B cell (primary cell): Measurements from ENCODE around the gene CCDC9B. TPM values are rescaled to one million over a fixed set of nuclear protein-coding genes. Genes with fewer than 3 reads are reported as not detected.

Experiments used
- ATAC-seq: fragments of 200-7000 bp; cut with Tn5 transposase; one replicate; pipeline ENCODE4 v1.10.0; 2021; ENCODE audit warnings: low read depth, mild to moderate bottlenecking, moderate number of reproducible peaks, moderate library complexity
- CTCF ChIA-PET: fragments of 350-600 bp; sonication (Branson Sonifier 250); formaldehyde crosslinking; loops from one replicate; lab custom pipeline; 2021; ENCODE audit warnings: antibody characterized with exemption, inconsistent platforms; lab: Charles Lee
- POLR2A ChIA-PET: fragments of 350-600 bp; sonication (Branson Sonifier 250); formaldehyde crosslinking; loops from one replicate; lab custom pipeline; 2021; ENCODE audit warnings: antibody characterized with exemption; lab: Charles Lee
- DNase-seq: peaks from one replicate; pipeline ENCODE4 v3.0.0; 2013
- H2AFZ ChIP-seq: 2 replicates; pipeline ENCODE4 v1.6.1; 2012; ENCODE audit warnings: mild to moderate bottlenecking, low read depth, low read length; ENCODE audit not compliant: insufficient read depth, poor library complexity, severe bottlenecking
- H3K27ac ChIP-seq, 2 donors: 1 replicate in 1 of 2; 2 replicates in 1 of 2; pipeline ENCODE4 v1.5.1; 2012 to 2013; ENCODE audit warnings: low read length in 2 of 2, mild to moderate bottlenecking in 2 of 2, moderate library complexity in 1 of 2
- H3K27me3 ChIP-seq, 4 experiments: fragments of 200-600 bp in 1 of 4; sonication (generic) in 1 of 4; replicated peaks in 1 of 4; 1 replicate in 2 of 4; 2 replicates in 2 of 4; pipeline versions ENCODE4 v1.6.1 to v1.7.0; 2013 to 2016; ENCODE audit warnings: low read length in 3 of 4, mild to moderate bottlenecking in 2 of 4, mixed read lengths in 1 of 4, moderate library complexity in 1 of 4; ENCODE audit not compliant: insufficient read depth in 4 of 4, control insufficient read depth in 3 of 4; ENCODE audit errors: control extremely low read depth in 1 of 4
- H3K36me3 ChIP-seq, 2 experiments: replicated peaks in 1 of 2; 1 replicate in 1 of 2; 2 replicates in 1 of 2; pipeline versions ENCODE4 v1.6.1 to v1.7.1; 2013; ENCODE audit warnings: low read length in 1 of 2; ENCODE audit not compliant: insufficient read depth in 2 of 2, control insufficient read depth in 1 of 2; ENCODE audit errors: control extremely low read depth in 1 of 2, extremely low read depth in 1 of 2
- H3K4me1 ChIP-seq, 2 donors: fragments of 200-600 bp in 1 of 2; sonication (generic) in 1 of 2; 1 replicate in 1 of 2; 2 replicates in 1 of 2; pipeline versions ENCODE4 v1.5.1 to v1.6.1; 2013 to 2017; ENCODE audit warnings: low read length in 2 of 2; ENCODE audit not compliant: control insufficient read depth in 2 of 2, insufficient read depth in 2 of 2
- H3K4me2 ChIP-seq: replicated peaks from 2 replicates; pipeline ENCODE3; 2012; ENCODE audit warnings: mild to moderate bottlenecking, low read depth, low read length; ENCODE audit not compliant: poor library complexity, severe bottlenecking
- H3K4me3 ChIP-seq, 5 experiments: fragments of 200-600 bp in 1 of 5; sonication (generic) in 1 of 5; 1 replicate in 3 of 5; 2 replicates in 2 of 5; pipeline versions ENCODE4 v1.5.1 to v1.7.0; 2011 to 2016; ENCODE audit warnings: low read length in 4 of 5, mild to moderate bottlenecking in 4 of 5, low read depth in 2 of 5, control low read depth in 1 of 5, moderate library complexity in 1 of 5; ENCODE audit not compliant: insufficient read depth in 1 of 5; ENCODE audit errors: control extremely low read depth in 1 of 5, extremely low read depth in 1 of 5
- H3K79me2 ChIP-seq: fragments of 200-600 bp; sonication (generic); one replicate; pipeline ENCODE4 v1.6.0; 2016; ENCODE audit warnings: low read length; ENCODE audit not compliant: control insufficient read depth, insufficient read depth
- H3K9ac ChIP-seq: fragments of 200-600 bp; sonication (generic); 2 replicates; pipeline ENCODE4 v1.6.1; 2017; ENCODE audit warnings: mild to moderate bottlenecking, low read length, moderate library complexity
- H3K9me3 ChIP-seq, 3 donors: one replicate each; pipeline versions ENCODE4 v1.6.1 to v1.7.1; 2013; ENCODE audit warnings: low read length in 2 of 3; ENCODE audit not compliant: control insufficient read depth in 2 of 3, insufficient read depth in 1 of 3; ENCODE audit errors: control extremely low read depth in 1 of 3
- H4K20me1 ChIP-seq: 2 replicates; pipeline ENCODE4 v1.6.0; 2012; ENCODE audit warnings: mild to moderate bottlenecking, low read length; ENCODE audit not compliant: insufficient read depth, control insufficient read depth, poor library complexity, severe bottlenecking
- H3K27ac Mint-ChIP-seq: one replicate; pipeline ENCODE4 v1.8.0; 2021; ENCODE audit warnings: mixed read lengths
- H3K27me3 Mint-ChIP-seq: one replicate; pipeline ENCODE4 v1.8.0; 2021; ENCODE audit warnings: mixed read lengths
- H3K4me1 Mint-ChIP-seq: one replicate; pipeline ENCODE4 v1.8.0; 2021; ENCODE audit warnings: mixed read lengths
- H3K4me3 Mint-ChIP-seq: one replicate; pipeline ENCODE4 v1.8.0; 2021; ENCODE audit warnings: mixed read lengths
- H3K9me3 Mint-ChIP-seq: one replicate; pipeline ENCODE4 v1.8.0; 2022; ENCODE audit warnings: mixed read lengths; ENCODE audit not compliant: insufficient read depth
- CTCF ChIP-seq: fragments of 200-600 bp; IDR thresholded peaks from one replicate; pipeline ENCODE4 v1.8.0; 2022; ENCODE audit warnings: antibody characterized with exemption, mild to moderate bottlenecking
- EZH2 ChIP-seq: IDR thresholded peaks from 2 replicates; pipeline ENCODE4 v1.6.1; 2012; ENCODE audit warnings: borderline replicate concordance, low read depth, mild to moderate bottlenecking, moderate library complexity, low read length; ENCODE audit not compliant: insufficient read depth, poor library complexity, severe bottlenecking
- WGBS: methylation state at CpG from one replicate; pipeline ENCODE4 v1.1.5; 2013; ENCODE audit warnings: missing lambda C conversion rate; ENCODE audit not compliant: insufficient coverage; 5-methylcytosine and 5-hydroxymethylcytosine counted together
- intact Hi-C: fragments of 100-400 bp; cut with micrococcal nuclease; formaldehyde crosslinking; loops from one replicate; pipeline ENCODE4 v1.10.0; 2022
- polyA plus RNA-seq: library from polyadenylated mRNA; depleted of rRNA; stranded (reverse); fragments of >200 nt; gene quantifications from 2 replicates; pipeline ENCODE4 v1.2.3, GENCODE V29; 2012
- total RNA-seq, 2 donors: library from RNA; stranded (reverse); fragments of 120-200 nt in 1 of 2; gene quantifications; 1 replicate in 1 of 2; 2 replicates in 1 of 2; pipeline versions ENCODE4 v1.2.3 to v1.2.4, GENCODE V29; 2013 to 2022

The CCDC9B gene
- total and polyA plus RNA-seq, 2 donors (not counting 1 experiment from before 2014, with no cell fraction given) = 1.6 to 2.4 TPM

DNA sequence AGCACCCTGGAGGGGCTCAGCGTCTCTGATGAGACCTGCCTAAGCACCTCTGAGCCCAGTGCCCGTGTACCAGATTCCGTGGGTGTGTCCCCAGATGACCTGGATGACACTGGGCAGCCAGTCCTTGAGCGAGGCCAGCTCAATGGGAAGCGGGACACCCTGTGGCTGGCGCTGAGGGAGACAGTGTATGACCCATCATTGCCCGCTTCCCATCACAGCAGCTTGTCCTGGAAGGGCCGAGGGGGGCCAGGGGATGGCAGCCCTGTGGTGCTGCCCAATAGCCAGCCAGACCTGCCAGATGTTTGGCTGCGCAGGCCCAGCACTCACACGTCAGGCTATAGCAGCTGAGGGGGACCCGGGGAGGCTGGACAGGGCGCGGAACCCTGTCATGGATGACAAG lies 29.2 kb upstream of the CCDC9B start:
- H3K27me3 ChIP-seq = no peaks in the 10 kb centered on the region
- H3K4me2 ChIP-seq = no peak overlapping the region
- no peak for ATAC-seq
- Mint-ChIP-seq H3K27me3 (no peaks in the 10 kb centered on the region), H3K4me3 (no peak overlapping the region), H3K4me1 (peaks cover 22% of the 10 kb centered on the region), H3K27ac (no peak overlapping the region), H3K9me3 (no peaks in the 10 kb centered on the region)
- H3K9me3 ChIP-seq = no peaks in the 10 kb centered on the region
- WGBS = 94% methylated on average over 13 of the region's 13 CpGs
- H3K9ac ChIP-seq = no peak overlapping the region
- ChIA-PET POLR2A (no interaction called here), CTCF (interaction anchor here (1.6 to 6.4 kb wide), 5 partner anchors 26 to 59 kb away, joined by 4 to 56 read pairs (median 11); partner anchors contain the start of gene IVD)
- intact Hi-C loops = no loop called here
- H3K36me3 ChIP-seq = no peaks in the 10 kb centered on the region
- peaks cover 9% of the 10 kb centered on the region for H4K20me1 ChIP-seq
- no peak overlapping the region for H2AFZ ChIP-seq
- no peak for TF ChIP-seq CTCF
- no peak for TF ChIP-seq EZH2
- no peak overlapping the region for H3K27ac ChIP-seq
- peaks cover 14 to 26% of the 10 kb centered on the region in 2 donors for H3K4me1 ChIP-seq
- no peak overlapping the region for H3K4me3 ChIP-seq
- no peak for DNase-seq
- H3K79me2 ChIP-seq = peaks cover 18% of the 10 kb centered on the region

DNA sequence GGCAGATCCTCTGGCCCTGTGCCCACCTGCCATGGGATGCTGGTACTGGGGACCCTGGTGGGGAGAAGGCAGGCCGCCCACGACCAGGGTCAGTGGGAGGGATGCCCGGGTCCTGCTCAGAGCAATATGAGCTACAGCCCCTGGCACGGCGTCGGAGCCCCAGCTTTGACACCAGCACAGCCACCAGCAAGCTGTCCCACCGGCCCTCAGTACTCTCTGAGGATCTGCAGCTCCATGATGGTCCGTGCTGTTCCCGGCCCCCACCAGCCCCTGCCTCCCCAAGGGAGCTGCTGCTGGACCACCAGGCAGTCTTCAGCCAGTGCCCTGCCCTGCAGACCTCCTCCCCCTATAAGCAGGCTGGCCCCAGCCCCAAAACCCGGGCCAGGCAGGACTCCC lies 28.7 kb upstream of the CCDC9B start:
- H3K27ac ChIP-seq = no peak overlapping the region
- H3K4me2 ChIP-seq = no peak overlapping the region
- no peaks in the 10 kb centered on the region for H3K36me3 ChIP-seq
- H3K27me3 ChIP-seq = no peaks in the 10 kb centered on the region
- 92% methylated on average over 10 of the region's 10 CpGs for WGBS
- H3K79me2 ChIP-seq = peaks cover 23% of the 10 kb centered on the region
- no peak overlapping the region for H2AFZ ChIP-seq
- peak overlapping the region; percentile 74 for H3K4me3 Mint-ChIP-seq
- POLR2A ChIA-PET = no interaction called here
- peak overlapping the region; percentile 50 for H3K27ac Mint-ChIP-seq
- intact Hi-C loops = no loop called here
- H3K9ac ChIP-seq = no peak overlapping the region
- no peak overlapping the region for H3K4me3 ChIP-seq
- TF ChIP-seq CTCF (no peak), EZH2 (no peak)
- ATAC-seq = no peak
- peaks cover 14 to 26% of the 10 kb centered on the region in 2 donors for H3K4me1 ChIP-seq
- H3K9me3 ChIP-seq = no peaks in the 10 kb centered on the region
- H3K9me3 Mint-ChIP-seq = no peaks in the 10 kb centered on the region
- DNase-seq = no peak
- H3K27me3 Mint-ChIP-seq = no peaks in the 10 kb centered on the region
- CTCF ChIA-PET = interaction anchor here (0.6 to 6.4 kb wide), 13 partner anchors 10 to 1004 kb away, joined by 3 to 56 read pairs (median 5); partner anchors contain the start of genes BAHD1, IVD and PLCB2
- peaks cover 22% of the 10 kb centered on the region for H3K4me1 Mint-ChIP-seq
- H4K20me1 ChIP-seq = peaks cover 14% of the 10 kb centered on the region
